Ovary (tissue), 3 donors: ENCODE data around the gene RALB.

Experiments used
- POLR2A ChIP-seq: fragments of 450-650 bp; IDR thresholded peaks from one replicate; pipeline ENCODE4 v1.6.1; 2017; ENCODE audit warnings: antibody characterized with exemption, mild to moderate bottlenecking, moderate library complexity
- TF ChIP-seq, protein P1 (sequence below), 3 donors: fragments of 450-650 bp in 2 of 3; fragments of 200-600 bp in 1 of 3; IDR thresholded peaks; one replicate each; pipeline versions ENCODE4 v1.5.1 to v1.8.0; 2016 to 2022; ENCODE audit warnings: antibody characterized with exemption in 3 of 3, mild to moderate bottlenecking in 1 of 3
- donor health status: DM: no; HTN: no; CAD: no.

DNA sequence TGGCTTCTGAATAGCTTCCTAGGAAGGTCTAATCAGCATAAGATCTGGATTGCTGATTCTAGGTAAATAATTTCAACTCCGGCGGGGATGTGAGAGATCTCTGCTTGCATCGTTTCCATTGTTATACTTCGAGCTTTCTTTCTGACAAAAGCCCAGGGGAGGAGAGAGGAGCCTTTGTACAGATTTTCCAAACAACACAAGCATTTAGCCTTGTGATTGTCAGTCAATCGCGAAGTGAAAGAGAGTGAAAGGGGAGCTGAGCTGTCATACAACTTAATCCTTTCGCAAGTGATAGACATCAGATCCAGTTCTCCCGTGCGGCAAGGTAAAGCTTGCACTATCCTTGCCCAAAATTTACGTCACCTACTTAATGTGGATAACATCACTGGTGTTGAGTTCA lies 26.2 kb downstream of the RALB start:
- TF ChIP-seq, protein P1, sequence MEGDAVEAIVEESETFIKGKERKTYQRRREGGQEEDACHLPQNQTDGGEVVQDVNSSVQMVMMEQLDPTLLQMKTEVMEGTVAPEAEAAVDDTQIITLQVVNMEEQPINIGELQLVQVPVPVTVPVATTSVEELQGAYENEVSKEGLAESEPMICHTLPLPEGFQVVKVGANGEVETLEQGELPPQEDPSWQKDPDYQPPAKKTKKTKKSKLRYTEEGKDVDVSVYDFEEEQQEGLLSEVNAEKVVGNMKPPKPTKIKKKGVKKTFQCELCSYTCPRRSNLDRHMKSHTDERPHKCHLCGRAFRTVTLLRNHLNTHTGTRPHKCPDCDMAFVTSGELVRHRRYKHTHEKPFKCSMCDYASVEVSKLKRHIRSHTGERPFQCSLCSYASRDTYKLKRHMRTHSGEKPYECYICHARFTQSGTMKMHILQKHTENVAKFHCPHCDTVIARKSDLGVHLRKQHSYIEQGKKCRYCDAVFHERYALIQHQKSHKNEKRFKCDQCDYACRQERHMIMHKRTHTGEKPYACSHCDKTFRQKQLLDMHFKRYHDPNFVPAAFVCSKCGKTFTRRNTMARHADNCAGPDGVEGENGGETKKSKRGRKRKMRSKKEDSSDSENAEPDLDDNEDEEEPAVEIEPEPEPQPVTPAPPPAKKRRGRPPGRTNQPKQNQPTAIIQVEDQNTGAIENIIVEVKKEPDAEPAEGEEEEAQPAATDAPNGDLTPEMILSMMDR (IDR thresholded peaks at IDR 0.05) = no peak
- no peak for TF ChIP-seq POLR2A
